Loucy (cell line): Measurements from ENCODE around the gene TTC27.

Source experiments
- H2AFZ ChIP-seq: fragments of 200-600 bp; sonication (generic); 2 replicates; pipeline ENCODE4 v1.6.0; 2016; ENCODE audit warnings: antibody characterized with exemption, mild to moderate bottlenecking, low read length, moderate library complexity
- H3F3A ChIP-seq: fragments of 200-600 bp; 2 replicates; pipeline ENCODE4 v1.6.0; 2016; ENCODE audit warnings: antibody characterized with exemption, low read depth, mild to moderate bottlenecking
- H3K27me3 ChIP-seq: fragments of 200-600 bp; sonication (generic); 2 replicates; pipeline ENCODE4 v1.6.1; 2014; ENCODE audit warnings: low read length, mild to moderate bottlenecking; ENCODE audit not compliant: insufficient read depth, poor library complexity, severe bottlenecking
- H3K36me3 ChIP-seq: fragments of 200-600 bp; sonication (generic); 2 replicates; pipeline ENCODE4 v1.6.1; 2016; ENCODE audit warnings: low read length; ENCODE audit not compliant: insufficient read depth
- H3K4me1 ChIP-seq: fragments of 200-600 bp; sonication (generic); 2 replicates; pipeline ENCODE4 v1.5.1; 2014; ENCODE audit warnings: low read length, mild to moderate bottlenecking; ENCODE audit not compliant: insufficient read depth, poor library complexity, severe bottlenecking
- H3K4me2 ChIP-seq: fragments of 200-600 bp; sonication (generic); 2 replicates; pipeline ENCODE4 v1.6.0; 2014; ENCODE audit warnings: antibody characterized with exemption, low read length, low read depth, mild to moderate bottlenecking; ENCODE audit not compliant: poor library complexity, severe bottlenecking
- H3K4me3 ChIP-seq: fragments of 200-600 bp; sonication (generic); 2 replicates; pipeline ENCODE4 v1.5.1; 2014; ENCODE audit warnings: low read length, mild to moderate bottlenecking, mixed read lengths; ENCODE audit not compliant: poor library complexity, severe bottlenecking
- H3K79me2 ChIP-seq: fragments of 200-600 bp; sonication (generic); 2 replicates; pipeline ENCODE4 v1.6.1; 2014; ENCODE audit warnings: low read length; ENCODE audit not compliant: insufficient read depth
- H3K9ac ChIP-seq: fragments of 200-600 bp; sonication (generic); 2 replicates; pipeline ENCODE4 v1.6.0; 2014; ENCODE audit warnings: mild to moderate bottlenecking, low read depth, low read length, moderate library complexity; ENCODE audit not compliant: poor library complexity, severe bottlenecking
- H3K9me2 ChIP-seq: fragments of 200-600 bp; sonication (generic); replicated peaks from 2 replicates; pipeline ENCODE4 v1.6.1; 2016; ENCODE audit warnings: low read depth, low read length, mixed read lengths
- H3K9me3 ChIP-seq: fragments of 200-600 bp; sonication (generic); 2 replicates; pipeline ENCODE4 v1.6.1; 2014; ENCODE audit warnings: mild to moderate bottlenecking, antibody characterized with exemption, low read length, low read depth; ENCODE audit not compliant: insufficient read depth
- H4K20me1 ChIP-seq: fragments of 200-600 bp; sonication (generic); 2 replicates; pipeline ENCODE4 v1.6.0; 2014; ENCODE audit warnings: antibody characterized with exemption, low read length, mild to moderate bottlenecking; ENCODE audit not compliant: insufficient read depth, poor library complexity, severe bottlenecking
- EZH2phosphoT487 ChIP-seq: fragments of 200-600 bp; IDR thresholded peaks from 2 replicates; pipeline ENCODE4 v1.6.1; 2018; ENCODE audit warnings: antibody characterized with exemption, mild to moderate bottlenecking, moderate library complexity, borderline replicate concordance
- TF ChIP-seq, protein P1 (sequence below): fragments of 200-600 bp; sonication (generic); conservative IDR thresholded peaks from 2 replicates; pipeline ENCODE4 v1.5.1; 2014; ENCODE audit warnings: mild to moderate bottlenecking, antibody characterized with exemption, low read length

The TTC27 gene

DNA sequence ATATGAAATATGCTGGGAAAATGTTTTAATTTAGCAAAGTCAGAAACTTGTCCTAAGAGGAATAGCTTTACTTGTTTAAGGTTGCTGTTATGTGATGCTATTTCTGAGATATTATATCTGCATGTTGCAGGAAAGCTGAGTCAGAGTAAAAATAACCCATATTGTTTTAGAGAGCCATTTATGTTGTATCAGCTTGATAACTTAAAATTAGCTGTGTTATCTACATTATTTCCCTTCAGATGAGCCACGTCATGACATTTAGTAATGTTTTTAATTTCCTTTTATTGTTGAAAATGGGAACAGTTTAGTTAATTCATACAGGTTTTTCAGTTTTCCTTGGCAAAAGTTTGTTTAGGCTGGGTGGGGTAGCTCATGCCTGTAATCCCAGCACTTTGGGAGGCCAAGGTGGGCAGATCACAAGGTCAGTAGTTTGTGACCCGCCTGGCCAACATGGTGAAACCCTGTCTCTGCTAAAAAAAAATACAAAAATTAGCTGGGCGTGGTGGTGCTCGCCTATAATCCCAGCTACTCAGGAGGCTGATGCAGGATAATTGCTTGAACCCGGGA, 55.8 kb downstream of the TTC27 start:
- H3K36me3 ChIP-seq = no peaks in the 10 kb centered on the region; the same call in 1 of the 2 replicates
- no peak overlapping the region for H3K9ac ChIP-seq
- H4K20me1 ChIP-seq = no peaks in the 10 kb centered on the region
- H3K4me1 ChIP-seq = peaks cover 9% of the 10 kb centered on the region
- no peak overlapping the region for H3K4me2 ChIP-seq
- H2AFZ ChIP-seq = no peak overlapping the region
- no peaks in the 10 kb centered on the region for H3K79me2 ChIP-seq
- H3F3A ChIP-seq = no peaks in the 10 kb centered on the region
- TF ChIP-seq EZH2phosphoT487 = no peak
- TF ChIP-seq, protein P1, sequence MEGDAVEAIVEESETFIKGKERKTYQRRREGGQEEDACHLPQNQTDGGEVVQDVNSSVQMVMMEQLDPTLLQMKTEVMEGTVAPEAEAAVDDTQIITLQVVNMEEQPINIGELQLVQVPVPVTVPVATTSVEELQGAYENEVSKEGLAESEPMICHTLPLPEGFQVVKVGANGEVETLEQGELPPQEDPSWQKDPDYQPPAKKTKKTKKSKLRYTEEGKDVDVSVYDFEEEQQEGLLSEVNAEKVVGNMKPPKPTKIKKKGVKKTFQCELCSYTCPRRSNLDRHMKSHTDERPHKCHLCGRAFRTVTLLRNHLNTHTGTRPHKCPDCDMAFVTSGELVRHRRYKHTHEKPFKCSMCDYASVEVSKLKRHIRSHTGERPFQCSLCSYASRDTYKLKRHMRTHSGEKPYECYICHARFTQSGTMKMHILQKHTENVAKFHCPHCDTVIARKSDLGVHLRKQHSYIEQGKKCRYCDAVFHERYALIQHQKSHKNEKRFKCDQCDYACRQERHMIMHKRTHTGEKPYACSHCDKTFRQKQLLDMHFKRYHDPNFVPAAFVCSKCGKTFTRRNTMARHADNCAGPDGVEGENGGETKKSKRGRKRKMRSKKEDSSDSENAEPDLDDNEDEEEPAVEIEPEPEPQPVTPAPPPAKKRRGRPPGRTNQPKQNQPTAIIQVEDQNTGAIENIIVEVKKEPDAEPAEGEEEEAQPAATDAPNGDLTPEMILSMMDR = no peak
- no peak overlapping the region for H3K4me3 ChIP-seq
- H3K9me3 ChIP-seq = no peaks in the 10 kb centered on the region
- no peaks in the 10 kb centered on the region for H3K9me2 ChIP-seq
- H3K27me3 ChIP-seq = no peaks in the 10 kb centered on the region

DNA sequence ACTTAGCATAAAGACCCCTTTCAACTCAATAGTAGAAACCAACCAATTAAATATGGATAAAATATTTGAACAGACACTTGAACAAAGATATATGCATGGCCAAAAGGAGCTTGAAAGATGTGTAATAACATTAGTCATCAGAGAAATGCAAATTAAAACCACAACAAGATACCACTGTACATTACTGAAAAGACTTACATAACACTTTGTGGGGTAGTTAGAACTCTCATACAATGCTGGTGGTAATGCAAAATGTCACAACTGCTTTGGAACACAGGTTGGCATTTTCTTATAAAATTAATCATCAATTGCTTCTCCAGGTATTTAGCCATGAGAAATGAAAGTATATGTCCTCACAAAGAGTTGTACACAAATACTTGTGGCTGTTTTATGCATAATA, 60.7 kb downstream of the TTC27 start:
- Histone ChIP-seq H3K9ac (no peak overlapping the region), H3K4me2 (no peak overlapping the region), H3K9me3 (no peaks in the 10 kb centered on the region), H4K20me1 (no peaks in the 10 kb centered on the region), H3K79me2 (no peaks in the 10 kb centered on the region), H2AFZ (no peak overlapping the region), H3K27me3 (no peaks in the 10 kb centered on the region), H3K4me3 (no peak overlapping the region), H3K9me2 (no peaks in the 10 kb centered on the region), H3F3A (no peaks in the 10 kb centered on the region), H3K36me3 (no peaks in the 10 kb centered on the region), H3K4me1 (no peaks in the 10 kb centered on the region)
- TF ChIP-seq, protein P1 = no peak

DNA sequence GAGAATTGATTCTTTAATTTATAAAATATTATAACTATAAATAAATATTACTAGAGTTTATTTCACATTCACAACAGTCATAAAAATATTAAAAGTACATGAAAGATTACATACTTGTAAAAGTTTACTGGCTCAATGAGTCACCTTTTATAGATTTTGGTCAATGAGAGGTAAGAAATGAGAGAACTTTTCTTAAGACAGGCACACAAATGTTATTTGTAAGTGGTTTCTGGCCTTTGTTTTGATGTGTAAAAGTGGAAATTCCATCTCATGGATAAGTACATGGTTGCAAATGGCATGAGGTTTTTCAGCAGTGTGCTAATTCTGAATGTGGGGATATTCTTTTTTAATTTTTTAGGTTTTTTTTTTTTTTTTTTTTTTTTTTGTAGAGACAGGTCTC, 63.8 kb downstream of the TTC27 start:
- H3F3A ChIP-seq = no peaks in the 10 kb centered on the region
- H3K27me3 ChIP-seq = no peaks in the 10 kb centered on the region
- no peak overlapping the region for H3K9ac ChIP-seq
- H2AFZ ChIP-seq = no peak overlapping the region
- H4K20me1 ChIP-seq = no peaks in the 10 kb centered on the region
- H3K4me3 ChIP-seq = no peak overlapping the region
- no peaks in the 10 kb centered on the region for H3K9me2 ChIP-seq
- TF ChIP-seq EZH2phosphoT487 = no peak
- TF ChIP-seq, protein P1 = no peak
- H3K9me3 ChIP-seq = no peaks in the 10 kb centered on the region
- no peaks in the 10 kb centered on the region for H3K36me3 ChIP-seq
- no peak overlapping the region for H3K4me2 ChIP-seq
- H3K79me2 ChIP-seq = no peaks in the 10 kb centered on the region
- no peaks in the 10 kb centered on the region for H3K4me1 ChIP-seq
